Eye (tissue), 1 donor: ENCODE measurements around the gene COL4A1.

Experiments
- DNase-seq: peaks from one replicate; pipeline ENCODE4 v3.0.0-alpha.2; 2015

COL4A1 gene

GRCh38 chr13:110308656-110309359 is 1.9 kb upstream of the COL4A1 start:
- no peak for DNase-seq

GRCh38 chr13:110307767-110308655 is 1.1 kb upstream of the COL4A1 start:
- peak; percentile 84 for DNase-seq

- peak; percentile 72 for DNase-seq
These were observed 507 bp downstream of the COL4A1 start for GRCh38 chr13:110306340-110306959.

GRCh38 chr13:110305949-110306339 is 1.0 kb downstream of the COL4A1 start:
- DNase-seq = peak; percentile 63

- no peak for DNase-seq
These were observed 1.4 kb downstream of the COL4A1 start for GRCh38 chr13:110305544-110305943.

GRCh38 chr13:110305001-110305400 is 2.0 kb downstream of the COL4A1 start:
- DNase-seq = no peak

- DNase-seq = no peak
These were observed 2.7 kb downstream of the COL4A1 start for GRCh38 chr13:110304256-110304655.

- no peak for DNase-seq
These were observed 3.3 kb downstream of the COL4A1 start for GRCh38 chr13:110303644-110304043.

- DNase-seq = no peak
These were observed 4.0 kb downstream of the COL4A1 start for GRCh38 chr13:110302997-110303396.

GRCh38 chr13:110301606-110302553 is 5.1 kb downstream of the COL4A1 start:
- no peak for DNase-seq

GRCh38 chr13:110301083-110301482 is 5.9 kb downstream of the COL4A1 start:
- no peak for DNase-seq

GRCh38 chr13:110300090-110300815 is 6.7 kb downstream of the COL4A1 start:
- no peak for DNase-seq

- DNase-seq = no peak
These were observed 7.6 kb downstream of the COL4A1 start for GRCh38 chr13:110299283-110299840.

- no peak for DNase-seq
These were observed 8.3 kb downstream of the COL4A1 start for GRCh38 chr13:110298505-110299282.

- no peak for DNase-seq
These were observed 9.0 kb downstream of the COL4A1 start for GRCh38 chr13:110297766-110298504.

GRCh38 chr13:110297011-110297410 is 9.9 kb downstream of the COL4A1 start:
- DNase-seq = no peak

GRCh38 chr13:110294622-110295021 is 12.3 kb downstream of the COL4A1 start:
- DNase-seq = no peak

- DNase-seq = no peak
These were observed 12.8 kb downstream of the COL4A1 start for GRCh38 chr13:110294146-110294545.

GRCh38 chr13:110293649-110294048 is 13.3 kb downstream of the COL4A1 start:
- no peak for DNase-seq

- no peak for DNase-seq
These were observed 13.9 kb downstream of the COL4A1 start for GRCh38 chr13:110293037-110293436.
